ENCODE measurements around the gene GPR176.

Gene GPR176

DNA sequence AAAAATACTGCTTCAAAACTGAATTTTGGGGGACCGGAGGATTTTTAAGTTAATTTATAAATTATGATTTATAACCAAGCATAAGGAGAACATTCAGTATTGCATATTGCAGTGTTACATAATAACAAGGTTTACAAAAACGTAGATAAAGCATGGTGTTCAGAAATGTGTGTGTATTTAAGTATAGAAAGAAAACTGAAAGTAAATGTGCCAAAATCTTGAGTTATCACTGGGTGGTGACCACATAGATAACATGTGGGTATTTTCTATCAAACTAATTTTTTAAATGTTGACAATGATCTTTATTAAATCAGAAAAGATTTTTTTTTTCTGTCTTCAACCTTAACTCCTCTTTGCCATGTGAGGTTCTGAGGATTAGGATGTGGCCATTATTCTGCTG lies 46.5 kb upstream of the GPR176 start:
- Histone ChIP-seq H2AFZ (ENCODE audit: low read length) (no peak overlapping the region), H3K79me2 (ENCODE audit: insufficient read depth, low read length) (no peaks in the 10 kb centered on the region), H3K9ac (ENCODE audit: low read depth, low read length, poor library complexity, severe bottlenecking) (no peak overlapping the region), H4K20me1 (ENCODE audit: insufficient read depth, low read length, poor library complexity, severe bottlenecking) (no peaks in the 10 kb centered on the region), H3K9me2 (replicated peaks; ENCODE audit: low read depth, low read length) (no peaks in the 10 kb centered on the region), H3K27me3 (ENCODE audit: insufficient read depth, low read length, poor library complexity, severe bottlenecking) (no peaks in the 10 kb centered on the region), H3K4me3 (ENCODE audit: low read length, poor library complexity, severe bottlenecking) (no peak overlapping the region), H3K4me2 (ENCODE audit: low read depth, low read length, poor library complexity, severe bottlenecking) (no peak overlapping the region), H3K36me3 (ENCODE audit: insufficient read depth, low read length) (peaks cover 32% of the 10 kb centered on the region; the same call in 1 of the 2 replicates), H3F3A (ENCODE audit: low read depth) (no peaks in the 10 kb centered on the region), H3K9me3 (ENCODE audit: insufficient read depth, low read depth, low read length) (no peaks in the 10 kb centered on the region), H3K4me1 (ENCODE audit: insufficient read depth, low read length, poor library complexity, severe bottlenecking) (no peaks in the 10 kb centered on the region)
- TF ChIP-seq, protein P1, sequence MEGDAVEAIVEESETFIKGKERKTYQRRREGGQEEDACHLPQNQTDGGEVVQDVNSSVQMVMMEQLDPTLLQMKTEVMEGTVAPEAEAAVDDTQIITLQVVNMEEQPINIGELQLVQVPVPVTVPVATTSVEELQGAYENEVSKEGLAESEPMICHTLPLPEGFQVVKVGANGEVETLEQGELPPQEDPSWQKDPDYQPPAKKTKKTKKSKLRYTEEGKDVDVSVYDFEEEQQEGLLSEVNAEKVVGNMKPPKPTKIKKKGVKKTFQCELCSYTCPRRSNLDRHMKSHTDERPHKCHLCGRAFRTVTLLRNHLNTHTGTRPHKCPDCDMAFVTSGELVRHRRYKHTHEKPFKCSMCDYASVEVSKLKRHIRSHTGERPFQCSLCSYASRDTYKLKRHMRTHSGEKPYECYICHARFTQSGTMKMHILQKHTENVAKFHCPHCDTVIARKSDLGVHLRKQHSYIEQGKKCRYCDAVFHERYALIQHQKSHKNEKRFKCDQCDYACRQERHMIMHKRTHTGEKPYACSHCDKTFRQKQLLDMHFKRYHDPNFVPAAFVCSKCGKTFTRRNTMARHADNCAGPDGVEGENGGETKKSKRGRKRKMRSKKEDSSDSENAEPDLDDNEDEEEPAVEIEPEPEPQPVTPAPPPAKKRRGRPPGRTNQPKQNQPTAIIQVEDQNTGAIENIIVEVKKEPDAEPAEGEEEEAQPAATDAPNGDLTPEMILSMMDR (conservative IDR thresholded peaks at IDR 0.05; ENCODE audit: low read length) = no peak
- TF ChIP-seq EZH2phosphoT487 (IDR thresholded peaks at IDR 0.05; ENCODE audit: borderline replicate concordance) = no peak

DNA sequence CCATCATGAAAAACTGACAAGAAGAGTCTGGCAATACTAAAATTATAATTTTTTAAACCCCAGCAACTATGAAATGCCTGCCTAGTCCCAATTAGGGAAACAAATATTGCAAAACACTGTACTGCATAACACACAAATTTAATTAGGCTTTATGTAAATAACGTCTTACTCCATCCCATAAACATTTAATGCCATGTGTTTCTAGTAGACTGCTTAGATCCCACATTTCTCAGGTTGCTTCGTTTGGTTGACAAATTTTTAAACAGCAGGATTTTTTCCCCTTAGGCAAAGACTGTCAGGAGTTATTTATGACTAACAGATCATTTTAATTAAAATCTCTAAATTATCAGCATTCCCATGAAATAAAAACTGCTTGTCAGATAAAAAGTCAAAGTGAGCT lies 43.7 kb upstream of the GPR176 start:
- Histone ChIP-seq H2AFZ (ENCODE audit: low read length) (no peak overlapping the region), H3K79me2 (ENCODE audit: insufficient read depth, low read length) (no peaks in the 10 kb centered on the region), H3K9me2 (replicated peaks; ENCODE audit: low read depth, low read length) (no peaks in the 10 kb centered on the region), H3K4me1 (ENCODE audit: insufficient read depth, low read length, poor library complexity, severe bottlenecking) (peaks cover 6% of the 10 kb centered on the region), H3F3A (ENCODE audit: low read depth) (no peaks in the 10 kb centered on the region), H3K27me3 (ENCODE audit: insufficient read depth, low read length, poor library complexity, severe bottlenecking) (no peaks in the 10 kb centered on the region), H3K4me2 (ENCODE audit: low read depth, low read length, poor library complexity, severe bottlenecking) (no peak overlapping the region), H3K36me3 (ENCODE audit: insufficient read depth, low read length) (peaks cover 34% of the 10 kb centered on the region; the same call in 1 of the 2 replicates), H3K9ac (ENCODE audit: low read depth, low read length, poor library complexity, severe bottlenecking) (no peak overlapping the region), H3K4me3 (ENCODE audit: low read length, poor library complexity, severe bottlenecking) (no peak overlapping the region), H3K9me3 (ENCODE audit: insufficient read depth, low read depth, low read length) (no peaks in the 10 kb centered on the region), H4K20me1 (ENCODE audit: insufficient read depth, low read length, poor library complexity, severe bottlenecking) (no peaks in the 10 kb centered on the region)
- TF ChIP-seq, protein P1 (conservative IDR thresholded peaks at IDR 0.05; ENCODE audit: low read length) = no peak
- no peak for TF ChIP-seq EZH2phosphoT487 (IDR thresholded peaks at IDR 0.05; ENCODE audit: borderline replicate concordance)

DNA sequence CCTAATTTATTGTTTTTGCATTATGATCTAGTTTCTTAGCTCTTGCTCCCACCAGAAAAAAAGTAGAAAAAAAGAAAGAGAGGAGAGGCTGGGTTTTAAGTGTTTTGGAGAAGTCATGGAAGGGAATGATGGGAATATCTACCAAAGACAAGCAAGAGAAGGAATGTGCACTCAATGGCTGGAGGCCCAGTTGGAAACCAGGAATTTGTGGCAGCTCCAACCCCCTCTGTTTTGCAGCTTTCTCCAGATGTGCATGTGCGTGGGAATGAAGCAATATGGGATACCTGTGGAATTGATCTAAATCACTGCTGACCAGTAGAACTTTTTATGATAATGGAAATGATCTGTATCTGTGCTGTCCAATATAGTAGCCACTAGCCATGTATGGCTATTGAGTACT lies 41.0 kb upstream of the GPR176 start:
- Histone ChIP-seq H3K4me1 (ENCODE audit: insufficient read depth, low read length, poor library complexity, severe bottlenecking) (peaks cover 6% of the 10 kb centered on the region), H3K79me2 (ENCODE audit: insufficient read depth, low read length) (no peaks in the 10 kb centered on the region), H3K4me3 (ENCODE audit: low read length, poor library complexity, severe bottlenecking) (no peak overlapping the region), H3K4me2 (ENCODE audit: low read depth, low read length, poor library complexity, severe bottlenecking) (no peak overlapping the region), H3K27me3 (ENCODE audit: insufficient read depth, low read length, poor library complexity, severe bottlenecking) (no peaks in the 10 kb centered on the region), H3F3A (ENCODE audit: low read depth) (no peaks in the 10 kb centered on the region), H3K9me2 (replicated peaks; ENCODE audit: low read depth, low read length) (no peaks in the 10 kb centered on the region), H2AFZ (ENCODE audit: low read length) (no peak overlapping the region), H4K20me1 (ENCODE audit: insufficient read depth, low read length, poor library complexity, severe bottlenecking) (no peaks in the 10 kb centered on the region), H3K36me3 (ENCODE audit: insufficient read depth, low read length) (peaks cover 31% of the 10 kb centered on the region; the same call in 1 of the 2 replicates), H3K9me3 (ENCODE audit: insufficient read depth, low read depth, low read length) (no peaks in the 10 kb centered on the region), H3K9ac (ENCODE audit: low read depth, low read length, poor library complexity, severe bottlenecking) (no peak overlapping the region)
- TF ChIP-seq, protein P1 (conservative IDR thresholded peaks at IDR 0.05; ENCODE audit: low read length) = no peak
- no peak for TF ChIP-seq EZH2phosphoT487 (IDR thresholded peaks at IDR 0.05; ENCODE audit: borderline replicate concordance)
